Prostate gland (tissue), 2 donors: ENCODE measurements around the gene SMPDL3A. TPM values are rescaled to one million over a fixed set of nuclear protein-coding genes. Genes with fewer than 3 reads are reported as not detected.

Experiments used
- DNase-seq: peaks from one replicate; pipeline ENCODE4 v3.0.0-alpha.2; 2019; ENCODE audit warnings: low spot score
- H3K27ac ChIP-seq, 2 donors: fragments of 200-600 bp; sonication (generic); 2 replicates each; pipeline ENCODE4 v1.5.1; 2017 to 2019
- H3K27me3 ChIP-seq: fragments of 200-600 bp; sonication (generic); replicated peaks from 2 replicates; pipeline ENCODE4 v1.5.1; 2019; ENCODE audit not compliant: insufficient read depth
- H3K36me3 ChIP-seq, 2 donors: fragments of 200-600 bp; sonication (generic); 1 replicate in 1 of 2; 2 replicates in 1 of 2; pipeline versions ENCODE4 v1.5.1 to v1.8.1; 2017 to 2019
- H3K4me1 ChIP-seq: fragments of 200-600 bp; sonication (generic); replicated peaks from 2 replicates; pipeline ENCODE4 v1.5.1; 2019
- H3K4me3 ChIP-seq, 2 donors: fragments of 200-600 bp; sonication (generic); 2 replicates each; pipeline ENCODE4 v1.5.1; 2017 to 2019
- H3K9me3 ChIP-seq: fragments of 200-600 bp; sonication (generic); 2 replicates; pipeline ENCODE4 v1.5.1; 2017
- CTCF ChIP-seq, 4 experiments: fragments of 200-600 bp in 2 of 4; fragments of 450-650 bp in 2 of 4; sonication (generic) in 2 of 4; IDR thresholded peaks; 1 replicate in 3 of 4; 2 replicates in 1 of 4; pipeline ENCODE4 v1.5.1; 2016 to 2019; ENCODE audit warnings: antibody characterized with exemption in 4 of 4, mild to moderate bottlenecking in 2 of 4, moderate library complexity in 2 of 4
- POLR2A ChIP-seq: fragments of 450-650 bp; IDR thresholded peaks from one replicate; pipeline ENCODE4 v1.6.1; 2016; ENCODE audit warnings: antibody characterized with exemption, mild to moderate bottlenecking
- POLR2AphosphoS5 ChIP-seq: sonication (generic); formaldehyde crosslinking; IDR thresholded peaks from one replicate; pipeline ENCODE4 v1.6.1; 2017; ENCODE audit warnings: antibody characterized with exemption
- WGBS: methylation state at CpG from one replicate; pipeline ENCODE4 v1.1.5; 2018; 5-methylcytosine and 5-hydroxymethylcytosine counted together
- intact Hi-C: fragments of 100-400 bp; cut with DNase I; formaldehyde crosslinking; loops from one replicate; pipeline ENCODE4 v1.14.2; 2022
- total RNA-seq, 2 donors: library from RNA; depleted of rRNA; stranded (reverse); fragments of >200 nt; gene quantifications; one replicate each; pipeline ENCODE4 v1.1.0, GENCODE V29; 2016

SMPDL3A gene
- total RNA-seq, 2 donors from 2014 or later = 7.6 to 30.7 TPM

DNA sequence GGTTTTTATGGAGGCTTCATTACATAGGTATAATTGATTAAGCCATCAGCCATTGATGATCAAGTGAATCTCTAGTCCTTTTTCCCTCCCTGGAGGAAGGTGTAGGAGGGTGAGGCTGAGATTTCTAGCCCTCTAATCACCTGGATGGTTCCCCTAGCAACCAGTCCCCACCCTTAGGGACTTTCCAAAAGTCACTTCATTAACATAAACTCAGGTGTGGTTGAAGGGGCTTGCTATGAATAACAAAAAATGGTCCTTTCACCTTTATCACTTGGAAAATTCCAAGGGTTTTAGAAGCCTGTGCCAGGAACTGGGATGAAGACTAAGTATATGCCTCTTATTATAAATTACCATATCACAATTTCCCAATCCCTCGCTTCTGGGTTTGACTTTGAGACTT lies 40.4 kb downstream of the SMPDL3A start:
- TF ChIP-seq POLR2AphosphoS5 (no peak), CTCF (IDR thresholded peaks at IDR 0.05) (no peak), POLR2A (no peak)
- Histone ChIP-seq H3K27me3 (no peaks in the 10 kb centered on the region), H3K27ac (no peak overlapping the region), H3K9me3 (no peaks in the 10 kb centered on the region), H3K4me1 (no peaks in the 10 kb centered on the region), H3K4me3 (no peak overlapping the region), H3K36me3 (no peaks in the 10 kb centered on the region)
- DNase-seq = no peak
- intact Hi-C loops = no loop called here
- 95% methylated on average over 1 of the region's 1 CpG for WGBS

DNA sequence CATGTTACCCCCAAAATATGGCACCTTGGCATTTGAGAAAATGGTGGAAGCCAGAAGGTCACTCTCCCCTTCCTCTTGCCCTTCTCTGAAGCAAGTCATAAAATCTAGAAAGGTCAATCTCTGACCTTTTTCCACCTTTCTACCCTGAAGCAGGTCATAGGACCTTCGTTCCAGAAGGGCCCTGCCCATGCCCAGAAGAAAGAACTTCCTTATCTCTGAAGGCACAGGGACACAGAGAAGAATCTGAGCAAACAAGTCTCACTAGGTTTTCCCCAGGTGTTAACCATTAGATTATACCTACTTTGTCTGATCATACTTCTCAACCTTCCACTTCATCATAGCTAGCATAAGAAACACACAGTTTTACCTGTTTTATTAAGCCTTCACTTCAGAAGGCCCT lies 42.5 kb downstream of the SMPDL3A start:
- WGBS = 88% methylated on average over 1 of the region's 1 CpG
- Histone ChIP-seq H3K4me1 (no peaks in the 10 kb centered on the region), H3K36me3 (no peaks in the 10 kb centered on the region), H3K27ac (no peak overlapping the region), H3K27me3 (no peaks in the 10 kb centered on the region), H3K9me3 (no peaks in the 10 kb centered on the region), H3K4me3 (no peak overlapping the region)
- TF ChIP-seq POLR2A (no peak), CTCF (IDR thresholded peaks at IDR 0.05) (no peak), POLR2AphosphoS5 (no peak)
- intact Hi-C loops = no loop called here
- DNase-seq = no peak

- no peaks in the 10 kb centered on the region for H3K9me3 ChIP-seq
- intact Hi-C loops = no loop called here
- 78% methylated on average over 3 of the region's 3 CpGs for WGBS
- H3K36me3 ChIP-seq = no peaks in the 10 kb centered on the region
- no peaks in the 10 kb centered on the region for H3K27me3 ChIP-seq
- H3K4me3 ChIP-seq = no peak overlapping the region
- TF ChIP-seq CTCF (IDR thresholded peaks at IDR 0.05) (no peak), POLR2AphosphoS5 (no peak), POLR2A (no peak)
- H3K4me1 ChIP-seq = no peaks in the 10 kb centered on the region
- no peak overlapping the region for H3K27ac ChIP-seq
- no peak for DNase-seq
These were observed 43.4 kb downstream of the SMPDL3A start for GRCh38 chr6:122832459-122832858.

DNA sequence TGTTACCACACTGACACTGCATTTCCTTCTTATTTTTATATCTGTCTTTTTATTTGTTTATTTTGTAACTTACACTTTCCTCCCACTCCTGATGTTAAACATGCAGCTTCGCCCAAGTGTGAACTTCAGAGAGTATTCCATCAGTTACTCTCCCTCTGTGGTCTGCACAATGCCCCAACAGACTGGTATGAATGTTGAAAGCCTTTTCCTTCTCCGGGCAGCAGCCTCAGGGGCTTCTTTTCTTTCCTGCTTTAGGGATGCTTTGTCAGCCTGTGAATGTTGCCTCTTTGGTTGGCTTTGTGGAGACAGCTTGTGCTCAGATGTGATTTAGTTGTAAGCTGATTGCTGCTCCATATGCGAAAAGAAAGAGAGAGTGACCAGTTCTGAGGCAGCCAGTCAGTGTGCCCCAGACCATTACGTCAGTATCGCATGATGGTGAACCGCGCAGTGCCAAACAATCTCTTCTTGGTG lies 44.0 kb downstream of the SMPDL3A start:
- 78% methylated on average over 7 of the region's 7 CpGs for WGBS
- no peak overlapping the region for H3K4me3 ChIP-seq
- H3K36me3 ChIP-seq = no peaks in the 10 kb centered on the region
- TF ChIP-seq POLR2A (no peak), POLR2AphosphoS5 (no peak), CTCF (IDR thresholded peaks at IDR 0.05) (no peak)
- H3K4me1 ChIP-seq = no peaks in the 10 kb centered on the region
- H3K27ac ChIP-seq = no peak overlapping the region
- DNase-seq = no peak
- H3K9me3 ChIP-seq = no peaks in the 10 kb centered on the region
- intact Hi-C loops = no loop called here
- H3K27me3 ChIP-seq = no peaks in the 10 kb centered on the region

GRCh38 chr6:122838060-122838780 lies 49.2 kb downstream of the SMPDL3A start:
- WGBS = 68% methylated on average over 3 of the region's 3 CpGs
- Histone ChIP-seq H3K36me3 (no peaks in the 10 kb centered on the region), H3K27ac (no peak overlapping the region), H3K27me3 (no peaks in the 10 kb centered on the region), H3K9me3 (no peaks in the 10 kb centered on the region), H3K4me3 (no peak overlapping the region), H3K4me1 (no peaks in the 10 kb centered on the region)
- no peak for TF ChIP-seq POLR2AphosphoS5
- no peak for TF ChIP-seq POLR2A
- peak in 2 of 4 experiments; percentile 42 to 48 for TF ChIP-seq CTCF (IDR thresholded peaks at IDR 0.05)
- DNase-seq = no peak
- intact Hi-C loops = loop anchor here (2.0 kb wide), 1 partner anchor 107 kb away; no protein-coding TSS in a partner anchor
